ENCODE measurements around the gene MDC1. TPM values are rescaled to one million over a fixed set of nuclear protein-coding genes. Genes with fewer than 3 reads are reported as not detected.
"Not testable (repeated sequence)": the region's sequence is repeated elsewhere in the genome, so short reads cannot be mapped to it uniquely, and the experiment has no call there.

The MDC1 gene
- total RNA-seq, 1 donor: 4.7 TPM

- peak overlapping the region; percentile 98 for H3K4me3 ChIP-seq (ENCODE audit: low read depth, low read length)
- peak; percentile 49 for DNase-seq (ENCODE audit: low read depth)
- TF ChIP-seq CTCF (IDR thresholded peaks at IDR 0.05; ENCODE audit: insufficient read depth, low read depth, low read length): no peak
Observed at GRCh38 chr6:30720738-30721197, 3.7 kb upstream of the MDC1 start.

- peak; percentile 98 for DNase-seq (ENCODE audit: low read depth)
- no peak for TF ChIP-seq CTCF (IDR thresholded peaks at IDR 0.05; ENCODE audit: insufficient read depth, low read depth, low read length)
- H3K4me3 ChIP-seq (ENCODE audit: low read depth, low read length): peak within 1 kb of the TSS; percentile 98
Observed at GRCh38 chr6:30719791-30720737, 3.0 kb upstream of the MDC1 start, which contains the start of gene TUBB. Gene TUBB (plus strand): TSS chr6:30720352. CDS start chr6:30720507, 155 bp downstream.

- H3K4me3 ChIP-seq (ENCODE audit: low read depth, low read length): peak overlapping the region; percentile 98
- no peak for DNase-seq (ENCODE audit: low read depth)
- TF ChIP-seq CTCF (IDR thresholded peaks at IDR 0.05; ENCODE audit: insufficient read depth, low read depth, low read length): no peak
Observed at GRCh38 chr6:30719356-30719755, 2.3 kb upstream of the MDC1 start.

- DNase-seq (ENCODE audit: low read depth): not testable (repeated sequence)
- peak overlapping the region; percentile 60 for H3K4me3 ChIP-seq (ENCODE audit: low read depth, low read length)
Observed at GRCh38 chr6:30717845-30718720, 1.0 kb upstream of the MDC1 start.

GRCh38 chr6:30716879-30717128 lies 277 bp downstream of the MDC1 start:
- no peak for TF ChIP-seq CTCF (IDR thresholded peaks at IDR 0.05; ENCODE audit: insufficient read depth, low read depth, low read length)
- no peak for DNase-seq (ENCODE audit: low read depth)
- peak overlapping the region; percentile 91 for H3K4me3 ChIP-seq (ENCODE audit: low read depth, low read length)

- H3K4me3 ChIP-seq (ENCODE audit: low read depth, low read length): no peak overlapping the region
- no peak for DNase-seq (ENCODE audit: low read depth)
- TF ChIP-seq CTCF (IDR thresholded peaks at IDR 0.05; ENCODE audit: insufficient read depth, low read depth, low read length): no peak
Observed at GRCh38 chr6:30714263-30714662, 2.8 kb downstream of the MDC1 start.

GRCh38 chr6:30712441-30712945 lies 4.6 kb downstream of the MDC1 start:
- H3K4me3 ChIP-seq (ENCODE audit: low read depth, low read length): no peak overlapping the region
- DNase-seq (ENCODE audit: low read depth): no peak
- TF ChIP-seq CTCF (IDR thresholded peaks at IDR 0.05; ENCODE audit: insufficient read depth, low read depth, low read length): no peak
